Stimulated activated naive CD8-positive, alpha-beta T cell treated with anti-CD3 and anti-CD28 coated beads, Interleukin-15, amount 100 ng/mL, for 72 hours (primary cell): Measurements from ENCODE around the gene PSMD5.
"Not testable (repeated sequence)": the region's sequence is repeated elsewhere in the genome, so short reads cannot be mapped to it uniquely, and the experiment has no call there.

Experiments used
- ATAC-seq: fragments of 150-1000 bp; cut with Tn5 transposase; 2 replicates; pipeline ENCODE4 v1.10.0; 2021; ENCODE audit warnings: mild to moderate bottlenecking, moderate library complexity
- DNase-seq, 2 donors: peaks; one replicate each; pipeline ENCODE4 v3.0.0; 2021 to 2022
- H3K27ac Mint-ChIP-seq, 2 donors: one replicate each; pipeline ENCODE4 v1.8.0; 2022; ENCODE audit warnings: mild to moderate bottlenecking in 2 of 2, mixed read lengths in 2 of 2, moderate library complexity in 2 of 2
- H3K27me3 Mint-ChIP-seq: one replicate; pipeline ENCODE4 v1.8.0; 2022; ENCODE audit warnings: mixed read lengths
- H3K4me1 Mint-ChIP-seq: one replicate; pipeline ENCODE4 v1.8.0; 2022; ENCODE audit warnings: mild to moderate bottlenecking, mixed read lengths
- H3K4me3 Mint-ChIP-seq, 2 donors: one replicate each; pipeline ENCODE4 v1.8.0; 2022; ENCODE audit warnings: mild to moderate bottlenecking in 2 of 2, mixed read lengths in 2 of 2, moderate library complexity in 1 of 2
- H3K9me3 Mint-ChIP-seq, 2 donors: one replicate each; pipeline ENCODE4 v1.8.0; 2022; ENCODE audit warnings: mixed read lengths in 2 of 2

PSMD5 gene

DNA sequence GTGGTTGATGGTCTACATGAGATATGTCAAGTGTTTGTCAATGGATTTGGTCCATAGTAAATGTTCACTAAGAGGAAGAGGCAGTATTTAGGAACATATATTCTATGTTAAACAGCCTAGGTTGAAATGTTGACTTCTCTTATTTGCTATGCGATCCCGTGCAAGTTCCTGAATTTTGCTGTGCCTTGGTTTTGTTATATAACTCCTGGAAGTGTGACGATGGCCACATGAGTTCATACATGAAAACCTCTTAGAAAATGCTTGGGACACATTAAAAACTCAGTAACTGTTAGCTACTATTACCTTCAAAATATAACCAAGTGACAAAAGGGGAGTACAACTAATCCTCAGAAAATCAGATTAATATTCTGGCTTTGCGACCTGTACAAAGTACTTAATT is 27.6 kb downstream of the PSMD5 start:
- Mint-ChIP-seq H3K27me3 (no peaks in the 10 kb centered on the region), H3K4me3 (no peak overlapping the region), H3K4me1 (peaks cover 14% of the 10 kb centered on the region), H3K9me3 (no peaks in the 10 kb centered on the region), H3K27ac (no peak overlapping the region)
- ATAC-seq (no peak), DNase-seq (no peak)

DNA sequence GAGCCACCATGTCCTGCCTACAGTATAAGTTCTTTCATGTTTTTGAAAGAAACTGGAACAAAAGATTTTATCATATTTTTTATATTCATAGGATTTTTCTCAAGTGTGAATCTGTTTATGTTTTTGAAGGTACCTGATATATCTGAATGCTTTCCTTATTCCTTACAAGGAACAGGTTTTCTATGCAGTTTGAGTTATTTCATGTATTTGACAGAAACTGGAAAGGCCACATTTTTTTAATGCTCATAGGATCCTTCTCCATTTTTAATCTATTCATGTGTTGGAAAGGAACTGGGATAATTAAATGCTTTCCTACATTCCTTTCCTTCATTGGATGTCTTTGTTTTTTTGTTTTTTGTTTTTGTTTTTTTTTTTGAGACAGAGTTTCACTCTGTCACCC is 33.8 kb downstream of the PSMD5 start:
- Mint-ChIP-seq H3K27me3 (no peaks in the 10 kb centered on the region), H3K27ac (no peak overlapping the region), H3K4me1 (peaks cover 14% of the 10 kb centered on the region), H3K4me3 (no peak overlapping the region), H3K9me3 (peaks cover 28 to 51% of the 10 kb centered on the region in 2 donors)
- DNase-seq (no peak), ATAC-seq (no peak)

DNA sequence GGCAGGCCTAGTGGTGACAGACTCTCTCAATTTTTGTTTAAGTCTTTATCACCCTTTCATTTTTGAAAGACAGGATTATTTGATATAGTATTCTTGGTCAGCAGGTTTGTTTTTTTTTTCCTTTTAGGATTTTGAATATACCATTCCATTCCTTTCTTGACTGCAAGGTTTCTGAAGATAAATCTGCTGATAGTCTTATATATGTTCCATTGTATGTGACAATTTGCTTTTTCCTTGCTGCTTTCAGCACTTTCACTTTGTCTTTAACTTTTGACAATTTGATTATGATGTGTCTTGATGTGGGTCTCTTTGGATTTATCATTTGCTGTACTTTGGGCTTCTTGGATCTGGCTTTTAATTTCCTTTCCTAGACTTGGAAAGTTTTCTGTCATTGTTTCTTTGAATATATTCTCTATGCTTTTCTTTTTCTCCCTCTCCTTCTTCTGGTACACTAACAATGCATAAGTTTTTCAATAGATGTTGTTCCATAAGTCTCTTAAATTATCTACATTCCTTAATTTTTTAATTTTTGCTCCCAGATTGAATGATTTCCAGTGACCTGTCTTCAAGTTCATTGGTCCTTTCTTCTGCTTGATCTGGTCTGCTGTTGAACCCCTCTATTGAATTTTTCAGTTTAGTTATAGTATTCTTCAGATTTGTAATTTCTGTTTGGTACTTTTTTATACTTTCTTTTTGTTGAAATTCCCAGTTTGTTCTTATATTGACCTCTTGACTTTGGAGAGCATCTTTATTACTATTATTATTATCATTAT is 34.9 kb downstream of the PSMD5 start:
- ATAC-seq: no peak
- H3K27ac Mint-ChIP-seq: no peak overlapping the region

DNA sequence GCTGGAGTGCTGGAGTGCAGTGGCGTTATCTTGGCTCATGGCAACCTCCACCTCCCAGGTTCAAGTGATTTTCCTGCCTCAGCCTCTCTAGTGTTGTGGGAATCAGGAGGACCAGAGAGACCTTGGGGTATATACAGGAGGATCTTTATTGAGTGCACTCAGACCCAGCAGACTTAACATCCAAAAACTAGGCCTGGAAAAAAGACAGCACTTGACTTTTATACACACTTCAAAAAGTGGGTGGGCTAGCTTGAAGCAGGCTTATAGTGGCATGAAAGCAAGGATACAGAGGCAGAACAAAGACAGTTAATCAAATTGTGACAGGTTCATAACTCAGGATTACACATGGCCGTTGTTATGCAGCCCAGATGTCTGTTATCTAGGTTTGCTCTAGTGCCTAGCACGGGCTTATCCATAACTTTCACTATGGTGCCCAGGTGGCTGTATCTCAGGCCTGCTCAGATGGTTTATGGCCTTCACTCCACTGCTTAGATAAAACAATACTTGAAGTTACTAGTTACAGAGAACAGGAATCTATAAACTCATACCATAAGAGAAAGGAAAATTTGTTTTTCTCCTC is 37.8 kb downstream of the PSMD5 start:
- H3K4me1 Mint-ChIP-seq, DNase-seq, ATAC-seq, H3K27ac Mint-ChIP-seq, H3K4me3 Mint-ChIP-seq, H3K27me3 Mint-ChIP-seq: not testable (repeated sequence)
- H3K9me3 Mint-ChIP-seq: peaks cover 28 to 52% of the 10 kb centered on the region in 2 donors

More for the DNA sequence above, 34.9 kb downstream of the PSMD5 start:
- H3K9me3 Mint-ChIP-seq: peaks cover 28 to 52% of the 10 kb centered on the region in 2 donors
- DNase-seq: no peak
- H3K4me1 Mint-ChIP-seq: peaks cover 4% of the 10 kb centered on the region
- no peaks in the 10 kb centered on the region for H3K27me3 Mint-ChIP-seq
- H3K4me3 Mint-ChIP-seq: no peak overlapping the region

DNA sequence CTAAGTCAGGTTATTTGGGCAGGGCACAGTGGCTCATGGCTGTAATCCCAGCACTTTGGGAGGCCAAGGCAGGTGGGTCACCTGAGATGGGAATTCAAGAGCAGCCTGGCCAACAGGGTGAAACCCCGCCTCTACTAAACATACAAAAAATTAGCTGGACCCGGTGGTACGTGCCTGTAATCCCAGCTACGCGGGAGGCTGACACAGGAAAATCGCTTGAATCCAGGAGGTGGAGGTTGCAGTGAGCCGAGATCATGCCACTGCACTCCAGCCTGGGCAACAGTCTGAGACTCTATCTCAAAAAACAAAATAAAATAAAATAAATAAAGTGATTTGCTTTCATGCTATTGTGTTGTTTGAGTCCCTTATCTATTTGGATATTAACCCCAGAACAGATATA is 41.3 kb downstream of the PSMD5 start:
- peaks cover 7 to 23% of the 10 kb centered on the region in 2 donors for H3K9me3 Mint-ChIP-seq
- no peak overlapping the region for H3K4me3 Mint-ChIP-seq
- ATAC-seq (no peak), DNase-seq (no peak)
- H3K4me1 Mint-ChIP-seq: peaks cover 4% of the 10 kb centered on the region
- no peaks in the 10 kb centered on the region for H3K27me3 Mint-ChIP-seq
- H3K27ac Mint-ChIP-seq: no peak overlapping the region

DNA sequence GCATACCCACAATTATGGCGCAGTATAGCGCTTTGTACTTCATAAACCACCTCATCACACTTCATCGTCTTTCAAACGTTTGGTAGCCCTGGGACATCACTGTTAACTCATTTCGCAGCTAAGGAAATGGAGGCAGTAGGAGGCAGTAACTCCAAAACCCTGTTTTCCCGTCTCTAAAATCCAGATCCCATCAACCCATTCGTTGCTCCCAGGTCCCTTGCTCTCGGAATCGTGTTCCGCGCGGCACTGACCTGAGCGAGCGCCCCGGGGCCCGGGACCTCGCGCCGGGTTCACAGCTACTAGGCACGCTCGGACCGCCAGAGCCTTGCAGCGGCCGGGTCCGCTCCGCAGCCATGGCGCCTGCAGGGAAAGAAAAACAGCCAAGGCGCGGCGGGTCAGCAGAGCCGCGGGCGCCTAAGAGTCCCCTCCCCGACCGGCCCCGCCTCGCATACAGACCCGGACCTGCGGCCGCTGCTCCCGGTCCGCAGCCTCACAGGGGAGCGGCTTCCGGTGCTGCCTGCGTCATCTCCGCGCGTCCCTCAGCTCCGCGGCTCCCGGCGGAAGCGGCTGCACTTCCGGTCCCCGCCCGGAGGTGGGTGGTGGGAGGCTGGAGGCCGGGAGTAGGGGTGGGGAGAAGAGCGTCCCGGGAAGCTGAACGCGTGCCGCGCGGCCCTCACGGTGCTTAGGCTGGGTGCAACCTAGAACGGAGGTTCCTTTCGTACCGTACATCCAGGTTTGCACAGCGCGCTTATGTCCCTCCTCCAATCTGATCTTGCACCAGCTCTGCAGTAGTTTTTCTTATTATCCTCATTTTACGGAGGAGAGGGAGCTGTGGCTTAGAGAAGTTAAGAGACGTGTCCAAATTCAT is 49.6 kb downstream of the PSMD5 start, which contains the start of gene FBXW2:
TSS of gene FBXW2 (minus strand) at position 519 of the 868 bp plus-strand sequence. CDS start 5,158 bp downstream, outside the sequence.
- Mint-ChIP-seq H3K4me1 (peaks cover 36% of the 10 kb centered on the region), H3K9me3 (no peaks in the 10 kb centered on the region), H3K4me3 (peak within 1 kb of the TSS; percentile 98), H3K27me3 (no peaks in the 10 kb centered on the region), H3K27ac (peak within 1 kb of the TSS; percentile 97 to 98)
- DNase-seq (peak; percentile 83 to 87), ATAC-seq (peak; percentile 97)

DNA sequence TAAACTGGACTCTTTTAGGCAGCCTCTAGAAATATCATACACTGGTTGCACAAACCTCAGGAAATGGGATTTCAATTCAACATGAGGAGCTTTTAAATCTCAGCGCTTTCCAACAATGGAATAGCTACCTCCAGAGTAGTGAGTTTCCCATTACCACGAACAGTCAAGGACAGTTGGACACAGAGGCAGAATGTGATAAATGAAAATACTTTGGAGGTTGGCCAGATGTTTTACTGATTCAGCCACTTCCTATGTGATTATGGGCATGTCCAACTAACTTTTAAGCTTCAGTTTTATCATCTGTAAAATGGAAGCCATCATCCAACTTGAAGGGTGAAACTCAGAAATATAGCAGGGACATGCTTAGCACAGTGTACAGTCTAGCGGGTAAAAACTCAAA is 51.6 kb downstream of the PSMD5 start:
- Mint-ChIP-seq H3K27me3 (no peaks in the 10 kb centered on the region), H3K9me3 (no peaks in the 10 kb centered on the region), H3K27ac (no peak overlapping the region), H3K4me1 (peaks cover 52% of the 10 kb centered on the region), H3K4me3 (peak overlapping the region in 1 of 2 donors; percentile 98)
- no peak for ATAC-seq
- no peak for DNase-seq

DNA sequence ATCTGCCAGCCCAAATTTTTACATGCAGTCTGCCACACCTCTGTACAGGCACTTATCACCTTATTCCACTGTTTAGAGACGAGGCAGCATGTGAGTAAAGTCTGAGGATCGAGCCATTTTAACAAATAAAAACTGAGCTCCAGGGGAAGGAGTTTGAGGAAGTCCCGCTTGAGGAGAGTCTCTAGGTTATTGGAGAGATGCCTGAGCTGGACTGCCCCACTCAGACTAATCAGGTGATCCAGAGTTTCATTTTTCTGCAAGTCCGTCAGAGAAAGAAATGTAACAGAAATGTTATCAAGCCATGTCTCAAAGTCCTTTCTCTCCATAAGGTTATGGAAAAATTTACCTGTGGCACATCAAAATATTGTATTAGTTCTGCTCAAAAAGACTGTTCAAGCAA is 54.8 kb downstream of the PSMD5 start:
- Mint-ChIP-seq H3K4me1 (peaks cover 68% of the 10 kb centered on the region), H3K27ac (peak overlapping the region in 1 of 2 donors; percentile 76), H3K27me3 (no peaks in the 10 kb centered on the region), H3K4me3 (no peak overlapping the region), H3K9me3 (no peaks in the 10 kb centered on the region)
- no peak for ATAC-seq
- no peak for DNase-seq

DNA sequence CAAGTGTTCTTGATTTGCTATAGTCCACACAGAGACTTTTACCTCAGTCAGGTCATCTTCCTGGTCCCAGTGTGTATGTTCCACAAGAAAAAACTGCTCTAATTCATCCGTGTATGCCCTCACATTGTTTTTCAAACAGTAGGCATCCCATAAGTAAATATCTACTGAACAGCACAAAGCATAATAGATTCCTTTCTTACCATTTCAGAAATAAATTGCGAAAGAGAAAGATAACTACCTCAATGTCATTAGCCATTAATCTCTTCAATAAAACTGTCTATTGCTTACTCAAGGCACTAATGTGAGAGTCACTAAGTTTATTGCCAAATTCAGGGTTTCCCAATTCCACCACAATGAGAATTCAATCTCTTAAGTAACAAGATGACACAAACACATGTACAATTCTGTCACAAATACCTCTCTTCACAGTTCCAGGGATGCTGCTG is 59.1 kb downstream of the PSMD5 start:
- ATAC-seq (no peak), DNase-seq (no peak)
- no peaks in the 10 kb centered on the region for H3K9me3 Mint-ChIP-seq
- peaks cover 42% of the 10 kb centered on the region for H3K4me1 Mint-ChIP-seq
- no peaks in the 10 kb centered on the region for H3K27me3 Mint-ChIP-seq
- H3K27ac Mint-ChIP-seq: peak overlapping the region in 1 of 2 donors; percentile 42
- no peak overlapping the region for H3K4me3 Mint-ChIP-seq

DNA sequence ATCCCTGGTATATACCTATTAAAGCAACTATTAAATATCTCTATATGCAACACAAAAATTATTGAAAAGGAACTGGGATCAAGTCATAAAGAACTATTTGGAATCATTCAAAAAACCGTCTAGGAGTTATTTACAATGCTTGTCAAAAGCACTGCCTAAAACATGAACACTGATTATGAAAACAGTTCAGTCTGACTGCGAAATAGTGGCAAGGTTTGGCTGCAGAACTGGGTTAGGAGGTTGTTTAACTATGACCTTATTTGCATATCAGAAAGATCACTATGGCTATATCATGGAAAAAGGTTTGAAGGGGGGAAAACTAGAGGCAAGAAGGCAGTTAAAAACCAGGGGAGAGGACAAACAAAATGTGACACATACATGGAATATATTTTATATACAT is 61.5 kb downstream of the PSMD5 start:
- H3K27ac Mint-ChIP-seq: peak overlapping the region in 1 of 2 donors; percentile 10
- H3K9me3 Mint-ChIP-seq: no peaks in the 10 kb centered on the region
- peaks cover 22% of the 10 kb centered on the region for H3K4me1 Mint-ChIP-seq

DNA sequence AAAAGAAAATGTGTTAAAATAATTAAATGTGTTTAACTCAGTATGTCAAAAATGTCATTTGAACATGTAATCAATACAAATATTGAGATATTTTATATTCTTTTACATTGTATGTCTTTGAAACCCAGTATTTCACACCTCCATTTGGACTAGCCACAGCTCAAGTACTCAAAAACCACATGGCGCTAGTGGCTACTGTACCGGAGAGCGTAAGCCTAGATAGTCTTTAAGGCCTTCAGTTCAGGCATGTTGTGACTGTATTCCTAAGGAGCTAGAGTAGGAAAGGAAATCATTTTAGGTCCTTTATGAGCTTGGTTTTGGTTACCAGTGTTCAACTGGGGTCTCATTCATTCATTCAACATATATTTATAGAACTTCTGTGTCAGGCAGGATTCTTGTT is 62.4 kb downstream of the PSMD5 start:
- Mint-ChIP-seq H3K9me3 (no peaks in the 10 kb centered on the region), H3K27me3 (no peaks in the 10 kb centered on the region), H3K27ac (no peak overlapping the region), H3K4me3 (no peak overlapping the region), H3K4me1 (peaks cover 15% of the 10 kb centered on the region)
- ATAC-seq: no peak
- no peak for DNase-seq

More for the DNA sequence above, 61.5 kb downstream of the PSMD5 start:
- Mint-ChIP-seq H3K27me3 (no peaks in the 10 kb centered on the region), H3K4me3 (no peak overlapping the region)
- no peak for ATAC-seq
- no peak for DNase-seq

DNA sequence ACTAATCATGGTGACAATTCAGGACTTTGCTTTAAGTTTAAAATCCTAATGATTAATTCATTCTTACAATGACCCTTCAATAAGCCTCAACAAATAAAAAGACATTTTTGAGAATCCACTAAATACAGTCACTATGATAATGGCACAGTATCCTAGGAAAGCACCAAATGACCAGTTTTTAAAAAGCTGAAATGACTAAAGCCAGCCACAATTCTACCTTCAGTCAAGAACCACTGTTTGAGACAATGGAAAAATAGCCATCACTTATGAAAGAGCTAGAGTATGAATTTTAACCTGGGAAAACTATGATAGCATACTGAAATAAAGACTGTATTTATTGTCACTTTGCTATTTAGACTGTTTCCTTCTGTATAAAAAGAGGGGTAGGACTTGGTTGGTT is 63.5 kb downstream of the PSMD5 start:
- ATAC-seq (peak; percentile 37), DNase-seq (no peak)
- H3K27me3 Mint-ChIP-seq: no peaks in the 10 kb centered on the region
- H3K4me1 Mint-ChIP-seq: peaks cover 8% of the 10 kb centered on the region
- H3K9me3 Mint-ChIP-seq: no peaks in the 10 kb centered on the region
- no peak overlapping the region for H3K4me3 Mint-ChIP-seq
- no peak overlapping the region for H3K27ac Mint-ChIP-seq

DNA sequence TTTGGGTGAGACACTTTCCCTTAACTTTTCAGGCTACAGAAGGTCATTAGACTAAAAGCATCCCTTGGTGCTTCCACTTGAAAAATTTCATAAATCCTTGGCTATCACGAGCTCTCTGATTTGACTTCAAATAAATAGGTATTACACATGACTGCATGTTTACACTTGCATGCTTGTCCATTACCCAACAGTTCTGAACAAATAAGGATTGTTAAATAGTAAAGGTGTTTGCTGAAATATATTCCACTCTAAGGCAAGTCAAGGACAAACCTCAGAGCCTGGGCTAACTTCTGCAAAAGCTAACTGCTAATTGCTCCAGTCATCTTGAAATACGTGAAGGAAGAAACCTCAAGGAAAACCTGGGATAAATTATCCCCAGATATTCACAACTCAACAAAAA is 64.0 kb downstream of the PSMD5 start:
- ATAC-seq (no peak), DNase-seq (no peak)
- H3K4me3 Mint-ChIP-seq: no peak overlapping the region
- peaks cover 6% of the 10 kb centered on the region for H3K4me1 Mint-ChIP-seq
- no peak overlapping the region for H3K27ac Mint-ChIP-seq
- H3K9me3 Mint-ChIP-seq: no peaks in the 10 kb centered on the region
- no peaks in the 10 kb centered on the region for H3K27me3 Mint-ChIP-seq

DNA sequence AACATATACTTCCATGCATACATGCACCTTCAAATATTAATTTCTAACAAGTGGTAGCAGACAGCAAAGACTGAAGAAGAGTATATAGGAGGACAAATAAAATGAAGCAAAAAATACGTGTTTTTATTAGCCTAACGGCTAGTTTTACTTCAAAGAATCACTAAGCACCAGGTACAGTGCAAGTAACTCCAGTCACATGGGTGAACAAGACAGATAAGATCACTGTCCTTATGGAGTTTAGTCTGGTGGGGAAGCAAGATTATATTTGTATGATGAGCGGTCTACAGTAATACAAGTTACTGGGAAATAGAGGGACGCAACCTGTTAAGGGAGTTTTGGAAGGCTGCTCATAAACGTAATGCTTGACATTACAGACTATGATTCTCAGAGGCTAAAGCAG is 65.5 kb downstream of the PSMD5 start:
- Mint-ChIP-seq H3K9me3 (no peaks in the 10 kb centered on the region), H3K4me1 (peaks cover 6% of the 10 kb centered on the region), H3K27me3 (no peaks in the 10 kb centered on the region), H3K4me3 (no peak overlapping the region), H3K27ac (no peak overlapping the region)
- no peak for ATAC-seq
- no peak for DNase-seq

DNA sequence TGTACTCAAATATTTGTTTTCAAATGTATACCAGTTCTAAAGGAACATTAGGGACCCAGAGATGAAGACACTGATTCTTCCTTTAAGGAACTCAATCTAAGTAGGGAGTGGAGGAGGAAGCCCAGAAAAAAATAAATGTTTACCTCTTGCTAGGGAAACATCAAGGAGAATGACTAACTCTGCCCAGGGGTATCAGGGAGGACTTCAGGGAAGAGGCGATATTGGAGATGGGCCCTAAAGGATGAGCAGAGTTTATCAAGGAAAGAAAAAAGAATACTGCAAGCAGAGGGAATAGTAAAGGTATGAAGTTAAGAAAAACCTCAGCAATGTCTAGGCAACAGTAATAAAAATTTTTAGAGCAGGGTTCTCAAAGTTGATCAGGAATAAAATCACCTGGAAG is 65.9 kb downstream of the PSMD5 start:
- peaks cover 6% of the 10 kb centered on the region for H3K4me1 Mint-ChIP-seq
- H3K27me3 Mint-ChIP-seq: no peaks in the 10 kb centered on the region
- H3K4me3 Mint-ChIP-seq: no peak overlapping the region
- DNase-seq (no peak), ATAC-seq (no peak)
- peak overlapping the region in 1 of 2 donors; percentile 41 for H3K27ac Mint-ChIP-seq
- no peaks in the 10 kb centered on the region for H3K9me3 Mint-ChIP-seq

DNA sequence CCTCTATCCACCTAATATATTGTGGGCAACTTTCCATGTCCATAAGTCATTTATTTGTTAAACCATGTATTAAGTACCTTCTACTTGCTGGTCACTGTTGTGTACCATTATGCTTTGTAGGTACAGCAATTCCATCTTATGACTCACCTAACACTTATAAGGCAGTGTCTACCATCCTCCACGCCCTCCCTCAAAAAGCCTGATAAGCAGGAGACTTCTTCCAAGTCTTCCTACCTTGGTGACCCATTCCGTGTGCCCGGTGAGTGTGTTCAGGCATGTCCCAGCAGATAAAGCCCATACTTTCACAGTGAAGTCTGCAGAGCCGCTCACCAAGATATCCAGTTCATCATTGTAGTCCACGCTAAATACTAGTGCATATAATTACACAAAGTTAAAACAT is 66.9 kb downstream of the PSMD5 start:
- H3K9me3 Mint-ChIP-seq: no peaks in the 10 kb centered on the region
- H3K27me3 Mint-ChIP-seq: no peaks in the 10 kb centered on the region
- no peak for ATAC-seq
- peak overlapping the region; percentile 1 to 27 for H3K27ac Mint-ChIP-seq
- no peak for DNase-seq
- H3K4me3 Mint-ChIP-seq: no peak overlapping the region
- peaks cover 5% of the 10 kb centered on the region for H3K4me1 Mint-ChIP-seq
